Kidney (tissue), 14 donors: ENCODE results near the gene SOX5. TPM values are rescaled to one million over a fixed set of nuclear protein-coding genes. Genes with fewer than 3 reads are reported as not detected.

Experiments used
- DNase-seq, 5 donors: peaks; one replicate each; pipeline ENCODE4 v3.0.0-alpha.2; 2013 to 2020
- FAIRE-seq: peaks from 2 replicates; lab custom pipeline; 2012; peaks lifted over from hg19 to GRCh38; lab: Jason Lieb, UNC
- H3K27ac ChIP-seq, 2 donors: one replicate each; pipeline ENCODE4 v1.7.0; 2013; ENCODE audit warnings: low read depth in 2 of 2, low read length in 2 of 2, inconsistent platforms in 1 of 2
- H3K27me3 ChIP-seq: one replicate; pipeline ENCODE4 v1.7.1; 2013; ENCODE audit warnings: low read length, inconsistent platforms; ENCODE audit not compliant: control insufficient read depth, insufficient read depth
- H3K36me3 ChIP-seq, 3 donors: one replicate each; pipeline versions ENCODE4 v1.7.0 to v1.7.1; 2013; ENCODE audit warnings: low read length in 3 of 3, control low read depth in 1 of 3, inconsistent platforms in 1 of 3; ENCODE audit not compliant: insufficient read depth in 3 of 3, control insufficient read depth in 2 of 3
- H3K4me1 ChIP-seq, 3 donors: one replicate each; pipeline versions ENCODE4 v1.7.0 to v1.7.1; 2013; ENCODE audit warnings: low read length in 3 of 3, inconsistent platforms in 1 of 3, low read depth in 1 of 3; ENCODE audit not compliant: control insufficient read depth in 2 of 3, insufficient read depth in 2 of 3
- H3K4me3 ChIP-seq, 3 donors: one replicate each; pipeline versions ENCODE4 v1.7.0 to v1.8.1; 2013; ENCODE audit warnings: low read length in 3 of 3, control low read depth in 1 of 3, inconsistent platforms in 1 of 3
- H3K9ac ChIP-seq, 3 donors: one replicate each; pipeline versions ENCODE4 v1.7.0 to v1.7.1; 2013; ENCODE audit warnings: low read length in 3 of 3, control low read depth in 1 of 3, inconsistent platforms in 1 of 3
- H3K9me3 ChIP-seq, 3 donors: one replicate each; pipeline versions ENCODE4 v1.7.0 to v1.7.1; 2013; ENCODE audit warnings: low read length in 3 of 3, control low read depth in 1 of 3, inconsistent platforms in 1 of 3; ENCODE audit not compliant: control insufficient read depth in 2 of 3, insufficient read depth in 1 of 3
- intact Hi-C: fragments of 100-400 bp; cut with DNase I; formaldehyde crosslinking; loops from one replicate; pipeline ENCODE4 v1.11.1; 2022
- polyA plus RNA-seq: library from polyadenylated mRNA; stranded (reverse); fragments of 350-450 nt; fragmentation: Illumina TruSeq; extraction: RNeasy Lipid Tissue Mini Kit (QIAGEN cat#74804); gene quantifications from one replicate; pipeline ENCODE4 v1.2.3, GENCODE V29; 2014; ENCODE audit warnings: low read depth, low replicate concordance; ENCODE audit not compliant: insufficient read depth
- total RNA-seq: library from RNA; stranded (reverse); fragmentation: NEBNext Ultra II Directional; extraction: Animal tissue kit (Norgen Biotek cat#: 25700); gene quantifications from one replicate; pipeline ENCODE4 v1.2.1, GENCODE V29; 2021
- TF ChIP-seq, protein P1 (sequence below): IDR thresholded peaks from 3 replicates; pipeline ENCODE4 v1.5.1; 2012; ENCODE audit warnings: mild to moderate bottlenecking, moderate library complexity, borderline replicate concordance; ENCODE audit not compliant: insufficient read depth; ENCODE audit errors: extremely low read depth
- donor health status: control.
- donor health status: control.
- donor health status: control.
- donor health status: control.
- donor health status: control.
- donor health status: DM: yes; HTN: yes; CAD: no.
- donor health status: Normal renal cell carcinoma (clear cell type).

SOX5 gene
- total and polyA plus RNA-seq, 2 donors from 2014 or later: 0.54 to 10.8 TPM

GRCh38 chr12:23687947-23688346 lies 261.5 kb downstream of the SOX5 start:
- Histone ChIP-seq H3K36me3 (no peaks in the 10 kb centered on the region), H3K27ac (no peak overlapping the region), H3K27me3 (no peaks in the 10 kb centered on the region), H3K4me1 (no peaks in the 10 kb centered on the region), H3K9me3 (no peaks in the 10 kb centered on the region), H3K4me3 (no peak overlapping the region), H3K9ac (no peak overlapping the region)
- no peak for FAIRE-seq
- DNase-seq: no peak
- TF ChIP-seq, protein P1, sequence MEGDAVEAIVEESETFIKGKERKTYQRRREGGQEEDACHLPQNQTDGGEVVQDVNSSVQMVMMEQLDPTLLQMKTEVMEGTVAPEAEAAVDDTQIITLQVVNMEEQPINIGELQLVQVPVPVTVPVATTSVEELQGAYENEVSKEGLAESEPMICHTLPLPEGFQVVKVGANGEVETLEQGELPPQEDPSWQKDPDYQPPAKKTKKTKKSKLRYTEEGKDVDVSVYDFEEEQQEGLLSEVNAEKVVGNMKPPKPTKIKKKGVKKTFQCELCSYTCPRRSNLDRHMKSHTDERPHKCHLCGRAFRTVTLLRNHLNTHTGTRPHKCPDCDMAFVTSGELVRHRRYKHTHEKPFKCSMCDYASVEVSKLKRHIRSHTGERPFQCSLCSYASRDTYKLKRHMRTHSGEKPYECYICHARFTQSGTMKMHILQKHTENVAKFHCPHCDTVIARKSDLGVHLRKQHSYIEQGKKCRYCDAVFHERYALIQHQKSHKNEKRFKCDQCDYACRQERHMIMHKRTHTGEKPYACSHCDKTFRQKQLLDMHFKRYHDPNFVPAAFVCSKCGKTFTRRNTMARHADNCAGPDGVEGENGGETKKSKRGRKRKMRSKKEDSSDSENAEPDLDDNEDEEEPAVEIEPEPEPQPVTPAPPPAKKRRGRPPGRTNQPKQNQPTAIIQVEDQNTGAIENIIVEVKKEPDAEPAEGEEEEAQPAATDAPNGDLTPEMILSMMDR: no peak
- intact Hi-C loops: no loop called here

DNA sequence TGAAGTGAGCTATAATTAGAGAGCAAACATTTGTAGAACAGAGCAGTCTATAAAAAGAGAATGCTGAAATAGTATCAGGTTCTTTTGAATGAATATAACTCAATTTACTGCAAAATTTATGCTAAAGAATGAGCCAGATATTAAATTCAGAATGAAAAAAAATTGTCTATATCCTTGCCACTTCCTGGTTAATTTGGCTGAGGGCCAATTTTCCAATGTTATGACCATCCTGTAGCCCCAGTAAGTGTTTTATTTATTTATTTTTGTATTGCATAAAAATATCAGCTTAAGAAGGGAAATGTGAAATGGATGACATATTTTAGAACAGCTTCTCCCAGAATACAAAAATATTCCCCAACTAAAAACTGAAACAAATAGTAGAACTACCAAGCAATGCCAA lies 263.4 kb downstream of the SOX5 start:
- Histone ChIP-seq H3K9ac (no peak overlapping the region), H3K36me3 (no peaks in the 10 kb centered on the region), H3K9me3 (no peaks in the 10 kb centered on the region), H3K27ac (no peak overlapping the region), H3K4me3 (no peak overlapping the region), H3K4me1 (no peaks in the 10 kb centered on the region), H3K27me3 (no peaks in the 10 kb centered on the region)
- DNase-seq (no peak), FAIRE-seq (no peak)
- TF ChIP-seq, protein P1: no peak
- intact Hi-C loops: no loop called here

DNA sequence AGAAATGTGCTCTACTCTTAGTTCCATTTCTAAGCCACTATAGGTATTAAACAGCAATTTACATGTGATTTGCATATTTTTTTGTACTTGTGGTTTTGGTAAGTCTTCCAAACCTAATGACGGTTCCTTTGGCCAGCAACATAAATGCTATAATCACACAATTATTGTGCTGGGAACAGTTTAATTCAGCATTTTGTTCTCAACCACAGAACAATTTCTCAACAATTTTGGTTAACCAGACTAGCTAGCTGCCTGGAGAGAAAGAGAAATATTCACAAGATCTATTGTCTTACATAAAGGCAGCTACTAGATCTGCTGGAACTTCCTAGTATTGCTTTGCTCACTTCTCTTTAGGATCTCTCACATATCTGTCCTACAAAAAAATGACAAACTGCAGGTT lies 265.3 kb downstream of the SOX5 start:
- Histone ChIP-seq H3K4me1 (no peaks in the 10 kb centered on the region), H3K36me3 (no peaks in the 10 kb centered on the region), H3K9me3 (peaks cover 0 to 4% (median 0%) of the 10 kb centered on the region in 3 donors), H3K27ac (no peak overlapping the region), H3K27me3 (no peaks in the 10 kb centered on the region), H3K4me3 (no peak overlapping the region), H3K9ac (no peak overlapping the region)
- no peak for FAIRE-seq
- no peak for DNase-seq
- TF ChIP-seq, protein P1: no peak
- intact Hi-C loops: no loop called here

- TF ChIP-seq, protein P1: no peak
- Histone ChIP-seq H3K27me3 (no peaks in the 10 kb centered on the region), H3K9me3 (peaks cover 0 to 4% (median 0%) of the 10 kb centered on the region in 3 donors), H3K9ac (no peak overlapping the region), H3K36me3 (no peaks in the 10 kb centered on the region), H3K4me1 (no peaks in the 10 kb centered on the region), H3K4me3 (no peak overlapping the region), H3K27ac (no peak overlapping the region)
- intact Hi-C loops: no loop called here
- FAIRE-seq: no peak
- DNase-seq: no peak
These were observed 268.2 kb downstream of the SOX5 start for GRCh38 chr12:23681237-23681636.
